ENCODE measurements around the gene MDH1. TPM values are rescaled to one million over a fixed set of nuclear protein-coding genes. Genes with fewer than 3 reads are reported as not detected.
A peak's percentile ranks its signal among the peaks of the same experiment; 100 is the strongest.

Gene MDH1
- total RNA-seq, result 100 to 1,000 TPM; 152 to 266 (median 192) TPM

GRCh38 chr2:63588385-63589147 lies at the start of gene MDH1, which contains the start of gene WDPCP:
Gene MDH1 (plus strand): TSS chr2:63588963. CDS start chr2:63589044, 81 bp downstream.
Gene WDPCP (minus strand): TSS chr2:63588477. CDS start chr2:63588271, 206 bp downstream.
- ATAC-seq (ENCODE audit: low FRiP score), result peak; percentile 95
- DNase-seq (ENCODE audit: low spot score), result peak; percentile 79
- no peak for TF ChIP-seq CTCF (IDR thresholded peaks at IDR 0.05)

- DNase-seq (ENCODE audit: low spot score) (no peak), ATAC-seq (ENCODE audit: low FRiP score) (no peak)
- TF ChIP-seq CTCF (IDR thresholded peaks at IDR 0.05), result no peak
Measured at GRCh38 chr2:63539416-63540162, 49.2 kb upstream of the MDH1 start.

GRCh38 chr2:63544017-63544627 lies 44.6 kb upstream of the MDH1 start:
- no peak for ATAC-seq (ENCODE audit: low FRiP score)
- no peak for TF ChIP-seq CTCF (IDR thresholded peaks at IDR 0.05)

GRCh38 chr2:63545023-63545422 lies 43.7 kb upstream of the MDH1 start:
- no peak for TF ChIP-seq CTCF (IDR thresholded peaks at IDR 0.05)
- ATAC-seq (ENCODE audit: low FRiP score) (no peak), DNase-seq (ENCODE audit: low spot score) (no peak)

More at GRCh38 chr2:63544017-63544627, 44.6 kb upstream of the MDH1 start:
- DNase-seq (ENCODE audit: low spot score), result no peak

- TF ChIP-seq CTCF (IDR thresholded peaks at IDR 0.05), result no peak
- peak; percentile 93 for ATAC-seq (ENCODE audit: low FRiP score)
Measured at GRCh38 chr2:63553049-63553448, 35.7 kb upstream of the MDH1 start.

GRCh38 chr2:63555299-63555698 lies 33.5 kb upstream of the MDH1 start:
- no peak for TF ChIP-seq CTCF (IDR thresholded peaks at IDR 0.05)
- ATAC-seq (ENCODE audit: low FRiP score), result peak; percentile 29
- no peak for DNase-seq (ENCODE audit: low spot score)

More at GRCh38 chr2:63553049-63553448, 35.7 kb upstream of the MDH1 start:
- no peak for DNase-seq (ENCODE audit: low spot score)

Data from omental fat pad (tissue), 4 donors.